OCI-LY7 (cell line): ENCODE results near the gene GGCX. TPM values are rescaled to one million over a fixed set of nuclear protein-coding genes. Genes with fewer than 3 reads are reported as not detected.
"Not testable (repeated sequence)": the region's sequence is repeated elsewhere in the genome, so short reads cannot be mapped to it uniquely, and the experiment has no call there.

Experiments used
- BruUV-seq: library from RNA; stranded (reverse); fragments of 400-500 nt; replicated peaks from 2 replicates; lab custom pipeline; 2021; lab: Mats Ljungman, UMichigan
- CTCF ChIA-PET: fragments of 300-600 bp; sonication (Branson Sonifier 250); formaldehyde crosslinking; loops from one replicate; lab custom pipeline; 2022; ENCODE audit warnings: antibody characterized with exemption; ENCODE audit not compliant: unreplicated experiment; lab: Charles Lee
- POLR2A ChIA-PET: fragments of 300-600 bp; sonication (Branson Sonifier 250); formaldehyde crosslinking; loops from one replicate; lab custom pipeline; 2022; ENCODE audit warnings: antibody characterized with exemption; lab: Charles Lee
- DNase-seq: peaks from one replicate; pipeline ENCODE4 v3.0.0-alpha.2; 2015; ENCODE audit warnings: low spot score
- H2AFZ ChIP-seq: fragments of 200-600 bp; sonication (generic), shearing (Covaris generic); 2 replicates; pipeline ENCODE4 v1.6.1; 2014; ENCODE audit warnings: mild to moderate bottlenecking, antibody characterized with exemption, low read length, moderate library complexity
- H3K27ac ChIP-seq: fragments of 200-600 bp; sonication (generic); 2 replicates; pipeline ENCODE4 v1.5.1; 2014; ENCODE audit warnings: mixed run types, low read depth, mild to moderate bottlenecking, moderate library complexity, low read length, inconsistent platforms; ENCODE audit not compliant: poor library complexity, severe bottlenecking
- H3K36me3 ChIP-seq: fragments of 200-600 bp; sonication (generic); 2 replicates; pipeline ENCODE4 v1.6.1; 2014; ENCODE audit warnings: mild to moderate bottlenecking, antibody characterized with exemption, low read length, moderate library complexity, mixed read lengths; ENCODE audit not compliant: insufficient read depth
- H3K4me1 ChIP-seq: fragments of 200-600 bp; sonication (generic); 2 replicates; pipeline ENCODE4 v1.5.1; 2014; ENCODE audit warnings: mild to moderate bottlenecking, low read length; ENCODE audit not compliant: insufficient read depth, poor library complexity, severe bottlenecking
- H3K4me2 ChIP-seq: fragments of 200-600 bp; sonication (generic); 2 replicates; pipeline ENCODE4 v1.6.1; 2014; ENCODE audit warnings: mild to moderate bottlenecking, low read length
- H3K4me3 ChIP-seq: fragments of 200-600 bp; sonication (generic); 2 replicates; pipeline ENCODE4 v1.5.1; 2014; ENCODE audit warnings: mild to moderate bottlenecking, low read depth, low read length; ENCODE audit not compliant: poor library complexity, severe bottlenecking
- H3K79me2 ChIP-seq: fragments of 200-600 bp; sonication (generic); 2 replicates; pipeline ENCODE4 v1.6.1; 2016; ENCODE audit warnings: low read depth, mild to moderate bottlenecking, low read length, moderate library complexity, mixed read lengths; ENCODE audit not compliant: insufficient read depth
- H3K9me2 ChIP-seq: fragments of 200-600 bp; sonication (generic); 2 replicates; pipeline ENCODE4 v1.6.1; 2016; ENCODE audit warnings: mild to moderate bottlenecking, low read length, mixed read lengths; ENCODE audit not compliant: insufficient read depth
- H3K9me3 ChIP-seq: fragments of 200-600 bp; sonication (generic); 2 replicates; pipeline ENCODE4 v1.6.1; 2014; ENCODE audit warnings: mild to moderate bottlenecking, mixed run types, low read length, mixed read lengths
- H4K20me1 ChIP-seq: fragments of 200-600 bp; sonication (generic); 2 replicates; pipeline ENCODE4 v1.6.1; 2014; ENCODE audit warnings: mild to moderate bottlenecking, antibody characterized with exemption, low read length, moderate library complexity, mixed read lengths; ENCODE audit not compliant: insufficient read depth
- CTCF ChIP-seq: fragments of 200-600 bp; sonication (generic); conservative IDR thresholded peaks from 2 replicates; pipeline ENCODE4 v1.5.1; 2014; ENCODE audit warnings: mild to moderate bottlenecking, antibody characterized with exemption, low read length, moderate library complexity, mixed read lengths
- EZH2phosphoT487 ChIP-seq: fragments of 200-600 bp; sonication (generic); IDR thresholded peaks from 2 replicates; pipeline ENCODE4 v1.6.1; 2018; ENCODE audit warnings: low read depth, borderline replicate concordance, mild to moderate bottlenecking, mixed run types, antibody characterized with exemption, low read length, moderate library complexity, mixed read lengths
- intact Hi-C: fragments of 100-400 bp; cut with micrococcal nuclease; formaldehyde crosslinking; loops from one replicate; pipeline ENCODE4 v1.10.0; 2022; ENCODE audit not compliant: unreplicated experiment
- total RNA-seq, 2 experiments: library from RNA; depleted of rRNA in 1 of 2; stranded (reverse); fragments of >200 nt in 1 of 2; shearing (Covaris generic) in 1 of 2; gene quantifications; 2 replicates each; pipeline ENCODE4 v1.2.3, GENCODE V29; 2014 to 2022

Gene GGCX
- total RNA-seq, 2 experiments from 2014 or later: 32.5 to 33.3 TPM

- TSS peak; percentile 98 for BruUV-seq
- CTCF ChIA-PET: interaction anchor here (0.6 to 1.4 kb wide), 3 partner anchors 9 to 34 kb away, joined by 3 read pairs; no protein-coding TSS in a partner anchor
Observed at GRCh38 chr2:85594715-85595300, 33.5 kb upstream of the GGCX start.

GRCh38 chr2:85593023-85593422 is 31.7 kb upstream of the GGCX start:
- intact Hi-C loops: no loop called here
- Histone ChIP-seq H3K4me1 (peaks cover 19% of the 10 kb centered on the region), H3K4me2 (no peak overlapping the region), H3K27ac (no peak overlapping the region), H3K9me2 (no peaks in the 10 kb centered on the region), H3K4me3 (no peak overlapping the region), H2AFZ (no peak overlapping the region), H4K20me1 (no peaks in the 10 kb centered on the region), H3K9me3 (no peaks in the 10 kb centered on the region), H3K79me2 (peaks cover 12% of the 10 kb centered on the region; the same call in 1 of the 2 replicates), H3K36me3 (peaks cover 8% of the 10 kb centered on the region; the same call in 1 of the 2 replicates)
- BruUV-seq: no TSS peak
- CTCF ChIA-PET: no interaction called here
- POLR2A ChIA-PET: interaction anchor here (0.7 kb wide), 1 partner anchor 15 kb away, joined by 4 read pairs; the partner anchor contains the start of gene VAMP8
- no peak for DNase-seq
- TF ChIP-seq CTCF (no peak), EZH2phosphoT487 (no peak)

More at GRCh38 chr2:85594715-85595300, 33.5 kb upstream of the GGCX start:
- DNase-seq: no peak
- H3K9me2 ChIP-seq: no peaks in the 10 kb centered on the region
- H3K4me3 ChIP-seq: peak overlapping the region; percentile 89
- POLR2A ChIA-PET: interaction anchor here (1.1 to 3.9 kb wide), 11 partner anchors 7 to 56 kb away, joined by 3 to 34 read pairs (median 6); partner anchors contain the start of genes C2orf68, GGCX, MAT2A and VAMP8
- peak overlapping the region; percentile 42 for H3K27ac ChIP-seq
- H2AFZ ChIP-seq: peak overlapping the region; percentile 79
- no peaks in the 10 kb centered on the region for H4K20me1 ChIP-seq
- H3K4me1 ChIP-seq: peaks cover 23% of the 10 kb centered on the region
- peak overlapping the region; percentile 82 for H3K4me2 ChIP-seq
- H3K9me3 ChIP-seq: no peaks in the 10 kb centered on the region
- H3K36me3 ChIP-seq: peaks cover 8% of the 10 kb centered on the region; the same call in 1 of the 2 replicates
- intact Hi-C loops: loop anchor here (1.0 kb wide), 1 partner anchor 17 kb away; no protein-coding TSS in a partner anchor
- H3K79me2 ChIP-seq: peaks cover 12% of the 10 kb centered on the region; the same call in 1 of the 2 replicates
- no peak for TF ChIP-seq CTCF

- H3K9me2 ChIP-seq, CTCF ChIA-PET, POLR2A ChIA-PET, H2AFZ ChIP-seq, H3K4me3 ChIP-seq, H4K20me1 ChIP-seq, intact Hi-C loops, H3K36me3 ChIP-seq, H3K4me2 ChIP-seq, H3K27ac ChIP-seq, DNase-seq, BruUV-seq, H3K9me3 ChIP-seq: not testable (repeated sequence)
- Histone ChIP-seq H3K79me2 (peaks cover 12% of the 10 kb centered on the region; the same call in 1 of the 2 replicates), H3K4me1 (peaks cover 20% of the 10 kb centered on the region)
Observed at GRCh38 chr2:85592299-85592698, 31.0 kb upstream of the GGCX start.
